ENCODE results near the gene GRM7.

GRCh38 chr3:7489417-7489816, 628.5 kb downstream of the GRM7 start:
- no peak for TF ChIP-seq EZH2phosphoT487 (IDR thresholded peaks at IDR 0.05; ENCODE audit: borderline replicate concordance, low read length)
- no peak for TF ChIP-seq CTCF (IDR thresholded peaks at IDR 0.05; ENCODE audit: low read depth, low read length, poor library complexity, severe bottlenecking)

Measured in DOHH2 (cell line).